Measurements from ENCODE around the gene KCNJ4.

Gene KCNJ4

GRCh38 chr22:38441620-38442287, 13.2 kb downstream of the KCNJ4 start:
- Histone ChIP-seq H3K4me3 (ENCODE audit: low read depth, low read length) (no peak overlapping the region), H3K4me1 (ENCODE audit: control insufficient read depth, insufficient read depth, low read length) (0 out of 2 replicates have a peak, but pooled peaks cover 4% of the 10 kb centered on the region), H3K27me3 (ENCODE audit: control insufficient read depth, insufficient read depth, low read length) (no peaks in the 10 kb centered on the region; the same call in 1 of the 2 replicates), H3K36me3 (ENCODE audit: control insufficient read depth, insufficient read depth, low read length) (no peaks in the 10 kb centered on the region), H3K27ac (ENCODE audit: low read depth, low read length) (no peak overlapping the region), H3K9ac (ENCODE audit: low read length) (no peak overlapping the region), H3K9me3 (ENCODE audit: control insufficient read depth, insufficient read depth, low read depth, low read length) (no peaks in the 10 kb centered on the region)

DNA sequence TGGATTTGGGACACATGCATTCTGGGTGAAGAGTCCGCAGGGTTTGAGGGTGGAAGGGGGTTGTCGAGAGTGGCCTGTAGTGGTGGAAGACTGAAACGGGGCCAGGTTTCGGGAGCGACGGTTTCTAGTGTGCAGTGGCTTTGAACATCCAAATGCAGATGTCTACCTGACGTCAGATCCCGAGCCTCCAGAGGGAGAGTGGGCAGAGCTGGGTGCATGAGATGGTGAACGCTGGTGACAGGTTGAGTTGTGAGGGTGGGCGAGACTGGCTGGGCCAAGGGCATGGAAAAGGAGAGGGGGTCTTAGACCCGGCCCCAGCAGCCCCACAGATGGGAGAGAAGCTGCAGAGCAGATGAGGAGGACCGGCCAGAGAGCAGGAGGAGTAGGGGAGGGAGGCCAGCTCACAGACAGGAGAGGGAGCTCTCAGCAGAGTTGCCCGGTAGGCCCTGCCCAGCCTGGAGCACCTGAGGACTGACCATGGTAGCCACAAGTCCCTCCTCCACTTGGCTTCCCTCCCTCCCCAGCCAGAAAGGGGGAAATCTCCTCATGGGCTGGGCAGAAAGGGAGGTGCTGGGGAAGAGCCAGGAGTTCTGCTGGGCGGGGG, 14.2 kb downstream of the KCNJ4 start:
- H3K27ac ChIP-seq (ENCODE audit: low read depth, low read length), result no peak overlapping the region
- no peaks in the 10 kb centered on the region for H3K9me3 ChIP-seq (ENCODE audit: control insufficient read depth, insufficient read depth, low read depth, low read length)
- H3K27me3 ChIP-seq (ENCODE audit: control insufficient read depth, insufficient read depth, low read length), result no peaks in the 10 kb centered on the region; the same call in 1 of the 2 replicates
- no peaks in the 10 kb centered on the region for H3K36me3 ChIP-seq (ENCODE audit: control insufficient read depth, insufficient read depth, low read length)
- no peak overlapping the region for H3K4me3 ChIP-seq (ENCODE audit: low read depth, low read length)
- H3K9ac ChIP-seq (ENCODE audit: low read length), result no peak overlapping the region
- peaks cover 4% of the 10 kb centered on the region; the same call in 1 of the 2 replicates for H3K4me1 ChIP-seq (ENCODE audit: control insufficient read depth, insufficient read depth, low read length)

DNA sequence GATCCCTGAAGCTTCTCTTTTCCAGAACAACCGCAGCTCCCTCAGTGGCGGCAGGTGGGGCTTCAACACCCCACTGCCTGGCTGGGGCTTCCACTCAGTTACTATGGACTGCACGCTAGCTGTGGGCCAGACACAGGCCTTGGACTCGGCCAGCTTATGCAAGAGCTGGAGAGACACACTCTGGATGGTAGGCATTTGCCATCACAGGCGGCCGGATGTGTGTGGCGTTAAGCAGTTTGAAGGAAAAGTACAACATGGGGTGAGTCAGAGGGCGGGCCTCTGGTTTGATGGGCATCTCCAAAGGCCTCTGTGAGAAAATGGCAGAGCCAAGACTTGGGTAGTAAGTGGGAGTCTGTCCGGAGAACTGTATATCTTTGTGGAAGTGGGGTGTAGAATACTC, 17.6 kb downstream of the KCNJ4 start:
- no peaks in the 10 kb centered on the region for H3K27me3 ChIP-seq (ENCODE audit: control insufficient read depth, insufficient read depth, low read length)
- no peaks in the 10 kb centered on the region for H3K36me3 ChIP-seq (ENCODE audit: control insufficient read depth, insufficient read depth, low read length)

GRCh38 chr22:38436629-38437395, 18.2 kb downstream of the KCNJ4 start:
- no peaks in the 10 kb centered on the region for H3K9me3 ChIP-seq (ENCODE audit: control insufficient read depth, insufficient read depth, low read depth, low read length)
- no peak overlapping the region for H3K27ac ChIP-seq (ENCODE audit: low read depth, low read length)
- H3K36me3 ChIP-seq (ENCODE audit: control insufficient read depth, insufficient read depth, low read length), result no peaks in the 10 kb centered on the region
- H3K27me3 ChIP-seq (ENCODE audit: control insufficient read depth, insufficient read depth, low read length), result no peaks in the 10 kb centered on the region
- no peak overlapping the region for H3K4me3 ChIP-seq (ENCODE audit: low read depth, low read length)
- no peaks in the 10 kb centered on the region; the same call in 1 of the 2 replicates for H3K4me1 ChIP-seq (ENCODE audit: control insufficient read depth, insufficient read depth, low read length)
- no peak overlapping the region for H3K9ac ChIP-seq (ENCODE audit: low read length)

More for the DNA sequence above, 17.6 kb downstream of the KCNJ4 start:
- H3K4me1 ChIP-seq (ENCODE audit: control insufficient read depth, insufficient read depth, low read length), result no peaks in the 10 kb centered on the region; the same call in 1 of the 2 replicates
- no peak overlapping the region for H3K4me3 ChIP-seq (ENCODE audit: low read depth, low read length)
- H3K9ac ChIP-seq (ENCODE audit: low read length), result no peak overlapping the region
- no peaks in the 10 kb centered on the region for H3K9me3 ChIP-seq (ENCODE audit: control insufficient read depth, insufficient read depth, low read depth, low read length)
- H3K27ac ChIP-seq (ENCODE audit: low read depth, low read length), result no peak overlapping the region

- Histone ChIP-seq H3K9me3 (ENCODE audit: control insufficient read depth, insufficient read depth, low read depth, low read length) (no peaks in the 10 kb centered on the region), H3K36me3 (ENCODE audit: control insufficient read depth, insufficient read depth, low read length) (no peaks in the 10 kb centered on the region), H3K9ac (ENCODE audit: low read length) (no peak overlapping the region), H3K4me3 (ENCODE audit: low read depth, low read length) (no peak overlapping the region), H3K27me3 (ENCODE audit: control insufficient read depth, insufficient read depth, low read length) (no peaks in the 10 kb centered on the region), H3K4me1 (ENCODE audit: control insufficient read depth, insufficient read depth, low read length) (peaks cover 4% of the 10 kb centered on the region; the same call in 1 of the 2 replicates), H3K27ac (ENCODE audit: low read depth, low read length) (no peak overlapping the region)
Observed at GRCh38 chr22:38435965-38436364, 19.0 kb downstream of the KCNJ4 start.

DNA sequence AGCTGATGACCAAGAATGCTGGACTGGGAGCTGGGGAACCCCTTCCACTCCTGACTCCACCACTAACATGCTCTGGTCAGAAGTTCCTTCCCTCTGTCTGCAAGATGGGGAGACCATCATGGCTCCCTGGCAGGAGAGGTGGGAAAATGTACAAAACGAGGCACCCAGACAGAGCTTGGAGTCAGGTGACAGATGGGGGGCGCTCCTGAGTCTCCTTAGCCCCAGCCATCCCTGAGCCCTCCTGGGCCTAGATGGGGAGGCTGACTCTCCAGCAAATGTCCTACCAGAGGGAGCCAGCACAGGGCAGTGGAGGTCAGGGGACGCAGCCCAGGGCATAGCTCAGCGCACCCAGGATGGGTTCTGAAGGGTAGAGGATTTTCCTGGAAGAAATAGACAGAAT, 20.0 kb downstream of the KCNJ4 start:
- Histone ChIP-seq H3K4me1 (ENCODE audit: control insufficient read depth, insufficient read depth, low read length) (peaks cover 4% of the 10 kb centered on the region; the same call in 1 of the 2 replicates), H3K27ac (ENCODE audit: low read depth, low read length) (no peak overlapping the region), H3K9ac (ENCODE audit: low read length) (no peak overlapping the region), H3K36me3 (ENCODE audit: control insufficient read depth, insufficient read depth, low read length) (no peaks in the 10 kb centered on the region), H3K4me3 (ENCODE audit: low read depth, low read length) (no peak overlapping the region), H3K9me3 (ENCODE audit: control insufficient read depth, insufficient read depth, low read depth, low read length) (no peaks in the 10 kb centered on the region), H3K27me3 (ENCODE audit: control insufficient read depth, insufficient read depth, low read length) (no peaks in the 10 kb centered on the region)

GRCh38 chr22:38433871-38434270, 21.1 kb downstream of the KCNJ4 start:
- no peaks in the 10 kb centered on the region for H3K36me3 ChIP-seq (ENCODE audit: control insufficient read depth, insufficient read depth, low read length)
- H3K9ac ChIP-seq (ENCODE audit: low read length), result no peak overlapping the region
- H3K27me3 ChIP-seq (ENCODE audit: control insufficient read depth, insufficient read depth, low read length), result no peaks in the 10 kb centered on the region
- no peak overlapping the region for H3K27ac ChIP-seq (ENCODE audit: low read depth, low read length)
- peaks cover 4% of the 10 kb centered on the region; the same call in 1 of the 2 replicates for H3K4me1 ChIP-seq (ENCODE audit: control insufficient read depth, insufficient read depth, low read length)
- H3K9me3 ChIP-seq (ENCODE audit: control insufficient read depth, insufficient read depth, low read depth, low read length), result no peaks in the 10 kb centered on the region
- H3K4me3 ChIP-seq (ENCODE audit: low read depth, low read length), result no peak overlapping the region

GRCh38 chr22:38432264-38432663, 22.7 kb downstream of the KCNJ4 start:
- Histone ChIP-seq H3K27ac (ENCODE audit: low read depth, low read length) (no peak overlapping the region), H3K9ac (ENCODE audit: low read length) (no peak overlapping the region), H3K4me1 (ENCODE audit: control insufficient read depth, insufficient read depth, low read length) (peaks cover 4% of the 10 kb centered on the region; the same call in 1 of the 2 replicates), H3K27me3 (ENCODE audit: control insufficient read depth, insufficient read depth, low read length) (no peaks in the 10 kb centered on the region), H3K4me3 (ENCODE audit: low read depth, low read length) (no peak overlapping the region), H3K36me3 (ENCODE audit: control insufficient read depth, insufficient read depth, low read length) (no peaks in the 10 kb centered on the region), H3K9me3 (ENCODE audit: control insufficient read depth, insufficient read depth, low read depth, low read length) (no peaks in the 10 kb centered on the region)

DNA sequence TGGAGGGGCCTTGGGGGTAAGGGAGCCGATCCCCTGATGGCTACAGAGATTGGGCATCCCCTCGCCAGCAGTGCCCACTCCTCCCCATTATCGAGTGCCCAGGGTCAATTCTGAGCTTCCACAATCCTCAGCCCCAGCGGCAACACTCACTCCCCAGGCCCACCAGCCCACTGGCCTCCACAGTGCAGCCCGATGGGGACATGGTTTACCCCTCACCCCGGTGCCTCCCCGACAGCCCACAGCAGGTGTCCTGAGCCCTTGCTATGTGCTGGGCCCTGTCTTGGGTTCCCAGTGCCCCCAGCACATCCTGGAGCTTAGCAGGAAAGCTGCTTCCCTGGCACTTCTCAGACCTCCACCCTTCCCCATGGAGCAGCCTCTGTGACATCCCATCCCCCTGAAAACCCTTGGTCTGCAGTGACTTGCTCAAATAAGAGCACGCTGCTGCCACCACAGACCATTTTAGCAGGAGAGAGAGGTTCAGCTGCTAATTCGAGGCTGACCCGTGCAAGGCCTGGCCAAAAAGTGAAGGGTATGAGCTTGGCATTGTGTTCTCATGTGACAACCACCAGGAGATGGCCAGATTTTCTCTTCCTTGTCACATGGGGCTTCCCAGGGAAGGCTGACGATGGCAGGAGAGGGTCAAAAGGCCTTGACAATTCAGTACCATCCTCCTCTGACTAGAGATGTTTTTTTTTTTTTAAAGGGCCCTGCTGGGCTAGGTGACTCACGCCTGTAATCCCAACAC, 23.6 kb downstream of the KCNJ4 start:
- Histone ChIP-seq H3K27me3 (ENCODE audit: control insufficient read depth, insufficient read depth, low read length) (no peaks in the 10 kb centered on the region), H3K9ac (ENCODE audit: low read length) (no peak overlapping the region)

GRCh38 chr22:38429499-38430068, 25.4 kb downstream of the KCNJ4 start:
- H3K27me3 ChIP-seq (ENCODE audit: control insufficient read depth, insufficient read depth, low read length), result no peaks in the 10 kb centered on the region
- peaks cover 4% of the 10 kb centered on the region; the same call in 1 of the 2 replicates for H3K4me1 ChIP-seq (ENCODE audit: control insufficient read depth, insufficient read depth, low read length)
- no peak overlapping the region for H3K9ac ChIP-seq (ENCODE audit: low read length)
- no peaks in the 10 kb centered on the region for H3K9me3 ChIP-seq (ENCODE audit: control insufficient read depth, insufficient read depth, low read depth, low read length)
- no peak overlapping the region for H3K4me3 ChIP-seq (ENCODE audit: low read depth, low read length)
- H3K36me3 ChIP-seq (ENCODE audit: control insufficient read depth, insufficient read depth, low read length), result no peaks in the 10 kb centered on the region
- H3K27ac ChIP-seq (ENCODE audit: low read depth, low read length), result no peak overlapping the region

More for the DNA sequence above, 23.6 kb downstream of the KCNJ4 start:
- H3K4me3 ChIP-seq (ENCODE audit: low read depth, low read length), result no peak overlapping the region
- no peaks in the 10 kb centered on the region for H3K9me3 ChIP-seq (ENCODE audit: control insufficient read depth, insufficient read depth, low read depth, low read length)
- H3K4me1 ChIP-seq (ENCODE audit: control insufficient read depth, insufficient read depth, low read length), result peaks cover 4% of the 10 kb centered on the region; the same call in 1 of the 2 replicates
- H3K36me3 ChIP-seq (ENCODE audit: control insufficient read depth, insufficient read depth, low read length), result no peaks in the 10 kb centered on the region
- H3K27ac ChIP-seq (ENCODE audit: low read depth, low read length), result no peak overlapping the region

Data from HUES6 (cell line).